Measurements from ENCODE around the gene MBNL2.

Gene MBNL2

GRCh38 chr13:97407540-97407939 is 185.4 kb downstream of the MBNL2 start:
- H3K18ac ChIP-seq (ENCODE audit: low read length), result no peak overlapping the region
- no peaks in the 10 kb centered on the region for H3K4me1 ChIP-seq (ENCODE audit: control insufficient read depth in 2 of 2, insufficient read depth in 1 of 2, low read depth in 1 of 2, low read length in 2 of 2)
- H2AFZ ChIP-seq (ENCODE audit: low read length), result no peak overlapping the region
- no CpG with 5 or more reads among the region's 2 CpGs for WGBS, 2 donors (ENCODE audit: extremely low coverage in 2 of 2, insufficient read length in 2 of 2, insufficient replicate concordance in 1 of 2)
- no peaks in the 10 kb centered on the region for H3K9me3 ChIP-seq (replicated peaks in 1 of 2; ENCODE audit: control insufficient read depth in 2 of 2, insufficient read depth in 1 of 2, low read depth in 1 of 2, low read length in 2 of 2)
- no peak overlapping the region for H2BK120ac ChIP-seq (ENCODE audit: low read depth, low read length)
- H3K27ac ChIP-seq (replicated peaks; ENCODE audit: low read length), result no peak overlapping the region
- H3K27me3 ChIP-seq (ENCODE audit: control insufficient read depth in 3 of 3, insufficient read depth in 3 of 3, low read depth in 1 of 3, low read length in 3 of 3), result no peaks in the 10 kb centered on the region
- H2AK5ac ChIP-seq (ENCODE audit: low read depth, low read length), result no peak overlapping the region
- no peak overlapping the region for H2BK15ac ChIP-seq (ENCODE audit: low read length)
- no peak overlapping the region for H3K14ac ChIP-seq (ENCODE audit: low read length)
- no peaks in the 10 kb centered on the region for H3K36me3 ChIP-seq (replicated peaks in 1 of 2; ENCODE audit: control insufficient read depth in 2 of 2, insufficient read depth in 2 of 2, low read length in 2 of 2)
- H3K4me2 ChIP-seq (ENCODE audit: insufficient read depth, low read length, poor library complexity, severe bottlenecking), result no peak overlapping the region
- H2BK12ac ChIP-seq (ENCODE audit: low read length), result no peak overlapping the region
- no peak overlapping the region for H4K8ac ChIP-seq (ENCODE audit: low read depth, low read length)
- H3K79me1 ChIP-seq (ENCODE audit: low read depth, low read length), result no peaks in the 10 kb centered on the region
- no peak for DNase-seq (ENCODE audit: low spot score)
- H3K9ac ChIP-seq (ENCODE audit: low read depth, low read length, poor library complexity), result no peak overlapping the region
- H3K4me3 ChIP-seq (ENCODE audit: low read length in 2 of 2), result no peak overlapping the region
- H2BK5ac ChIP-seq (ENCODE audit: low read length), result no peak overlapping the region
- H4K91ac ChIP-seq (ENCODE audit: low read depth, low read length, poor library complexity), result no peak overlapping the region
- H3K4ac ChIP-seq (ENCODE audit: low read length), result no peak overlapping the region
- no peak overlapping the region for H3K23ac ChIP-seq (ENCODE audit: low read depth, low read length, poor library complexity)

DNA sequence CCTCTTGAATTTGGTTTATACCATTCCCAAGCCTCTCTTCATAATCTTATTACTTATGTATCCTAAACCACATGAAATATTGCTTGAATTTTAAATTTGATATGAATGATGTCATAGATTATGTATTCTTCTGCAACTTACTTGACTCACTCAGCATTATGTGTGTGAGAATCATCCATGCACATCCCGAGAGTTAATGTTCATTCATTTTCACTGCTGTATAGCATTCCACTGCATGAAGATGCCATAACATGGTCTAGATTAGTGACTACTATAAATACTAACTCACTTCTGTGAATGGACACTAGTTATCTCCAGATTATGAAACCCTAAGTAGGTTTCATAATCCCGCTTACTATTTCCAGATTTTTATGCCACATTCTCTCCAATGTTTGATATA is 186.8 kb downstream of the MBNL2 start:
- WGBS, 2 donors (ENCODE audit: extremely low coverage in 2 of 2, insufficient read length in 2 of 2, insufficient replicate concordance in 1 of 2), result no CpG with 5 or more reads among the region's 2 CpGs
- Histone ChIP-seq H2AK5ac (ENCODE audit: low read depth, low read length) (no peak overlapping the region), H4K8ac (ENCODE audit: low read depth, low read length) (no peak overlapping the region), H3K4me1 (ENCODE audit: control insufficient read depth in 2 of 2, insufficient read depth in 1 of 2, low read depth in 1 of 2, low read length in 2 of 2) (no peaks in the 10 kb centered on the region), H3K9ac (ENCODE audit: low read depth, low read length, poor library complexity) (no peak overlapping the region), H2AFZ (ENCODE audit: low read length) (no peak overlapping the region), H3K14ac (ENCODE audit: low read length) (no peak overlapping the region), H3K27ac (replicated peaks; ENCODE audit: low read length) (no peak overlapping the region), H2BK5ac (ENCODE audit: low read length) (no peak overlapping the region), H3K18ac (ENCODE audit: low read length) (no peak overlapping the region), H2BK12ac (ENCODE audit: low read length) (no peak overlapping the region), H2BK120ac (ENCODE audit: low read depth, low read length) (no peak overlapping the region), H3K4me2 (ENCODE audit: insufficient read depth, low read length, poor library complexity, severe bottlenecking) (no peak overlapping the region), H3K9me3 (replicated peaks in 1 of 2; ENCODE audit: control insufficient read depth in 2 of 2, insufficient read depth in 1 of 2, low read depth in 1 of 2, low read length in 2 of 2) (no peaks in the 10 kb centered on the region), H3K27me3 (ENCODE audit: control insufficient read depth in 3 of 3, insufficient read depth in 3 of 3, low read depth in 1 of 3, low read length in 3 of 3) (no peaks in the 10 kb centered on the region), H3K23ac (ENCODE audit: low read depth, low read length, poor library complexity) (no peak overlapping the region), H3K4me3 (ENCODE audit: low read length in 2 of 2) (no peak overlapping the region), H2BK15ac (ENCODE audit: low read length) (no peak overlapping the region), H3K36me3 (replicated peaks in 1 of 2; ENCODE audit: control insufficient read depth in 2 of 2, insufficient read depth in 2 of 2, low read length in 2 of 2) (no peaks in the 10 kb centered on the region), H3K79me1 (ENCODE audit: low read depth, low read length) (no peaks in the 10 kb centered on the region), H3K4ac (ENCODE audit: low read length) (no peak overlapping the region), H4K91ac (ENCODE audit: low read depth, low read length, poor library complexity) (no peak overlapping the region)
- DNase-seq (ENCODE audit: low spot score), result no peak

DNA sequence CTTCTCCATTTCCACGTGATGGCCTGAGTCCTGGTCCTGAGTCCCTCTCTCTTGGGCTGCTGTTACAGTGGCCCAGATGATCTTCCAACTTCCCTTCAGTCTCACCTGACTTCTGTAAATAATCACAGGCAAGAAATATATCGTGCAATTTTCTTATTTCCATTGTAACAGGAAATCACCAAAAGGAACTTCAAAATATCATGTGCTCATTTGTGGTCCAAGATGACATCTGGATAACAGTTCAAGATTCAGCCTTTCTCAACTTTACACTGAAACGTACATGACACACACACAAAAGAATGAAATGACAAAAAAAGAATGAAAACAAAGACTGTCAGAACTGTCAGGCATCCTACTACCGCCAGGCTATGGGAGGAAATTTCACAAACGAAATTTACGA is 189.9 kb downstream of the MBNL2 start:
- H4K8ac ChIP-seq (ENCODE audit: low read depth, low read length), result no peak overlapping the region
- H3K23ac ChIP-seq (ENCODE audit: low read depth, low read length, poor library complexity), result no peak overlapping the region
- H3K9me3 ChIP-seq (replicated peaks in 1 of 2; ENCODE audit: control insufficient read depth in 2 of 2, insufficient read depth in 1 of 2, low read depth in 1 of 2, low read length in 2 of 2), result no peaks in the 10 kb centered on the region
- H2BK120ac ChIP-seq (ENCODE audit: low read depth, low read length), result no peak overlapping the region
- H3K14ac ChIP-seq (ENCODE audit: low read length), result no peak overlapping the region
- H4K91ac ChIP-seq (ENCODE audit: low read depth, low read length, poor library complexity), result no peak overlapping the region
- WGBS, 2 donors (ENCODE audit: extremely low coverage in 2 of 2, insufficient read length in 2 of 2, insufficient replicate concordance in 1 of 2), result no CpG with 5 or more reads among the region's 6 CpGs
- no peak overlapping the region for H3K4me2 ChIP-seq (ENCODE audit: insufficient read depth, low read length, poor library complexity, severe bottlenecking)
- no peaks in the 10 kb centered on the region for H3K36me3 ChIP-seq (replicated peaks in 1 of 2; ENCODE audit: control insufficient read depth in 2 of 2, insufficient read depth in 2 of 2, low read length in 2 of 2)
- no peak overlapping the region for H2AK5ac ChIP-seq (ENCODE audit: low read depth, low read length)
- H3K4me3 ChIP-seq (ENCODE audit: low read length in 2 of 2), result no peak overlapping the region
- H2BK5ac ChIP-seq (ENCODE audit: low read length), result no peak overlapping the region
- H3K4ac ChIP-seq (ENCODE audit: low read length), result no peak overlapping the region
- H3K9ac ChIP-seq (ENCODE audit: low read depth, low read length, poor library complexity), result no peak overlapping the region
- no peaks in the 10 kb centered on the region for H3K79me1 ChIP-seq (ENCODE audit: low read depth, low read length)
- no peak overlapping the region for H3K18ac ChIP-seq (ENCODE audit: low read length)
- no peaks in the 10 kb centered on the region for H3K27me3 ChIP-seq (ENCODE audit: control insufficient read depth in 3 of 3, insufficient read depth in 3 of 3, low read depth in 1 of 3, low read length in 3 of 3)
- no peak overlapping the region for H2BK12ac ChIP-seq (ENCODE audit: low read length)
- H2BK15ac ChIP-seq (ENCODE audit: low read length), result no peak overlapping the region
- H2AFZ ChIP-seq (ENCODE audit: low read length), result no peak overlapping the region
- DNase-seq (ENCODE audit: low spot score), result no peak
- no peaks in the 10 kb centered on the region for H3K4me1 ChIP-seq (ENCODE audit: control insufficient read depth in 2 of 2, insufficient read depth in 1 of 2, low read depth in 1 of 2, low read length in 2 of 2)
- H3K27ac ChIP-seq (replicated peaks; ENCODE audit: low read length), result no peak overlapping the region

- no peaks in the 10 kb centered on the region for H3K79me1 ChIP-seq (ENCODE audit: low read depth, low read length)
- no peak overlapping the region for H3K4me2 ChIP-seq (ENCODE audit: insufficient read depth, low read length, poor library complexity, severe bottlenecking)
- no peak overlapping the region for H3K27ac ChIP-seq (replicated peaks; ENCODE audit: low read length)
- H3K27me3 ChIP-seq (ENCODE audit: control insufficient read depth in 3 of 3, insufficient read depth in 3 of 3, low read depth in 1 of 3, low read length in 3 of 3), result no peaks in the 10 kb centered on the region
- no peaks in the 10 kb centered on the region for H3K36me3 ChIP-seq (replicated peaks in 1 of 2; ENCODE audit: control insufficient read depth in 2 of 2, insufficient read depth in 2 of 2, low read length in 2 of 2)
- no peak overlapping the region for H3K14ac ChIP-seq (ENCODE audit: low read length)
- no peak for DNase-seq (ENCODE audit: low spot score)
- no CpG with 5 or more reads among the region's 1 CpG for WGBS, 2 donors (ENCODE audit: extremely low coverage in 2 of 2, insufficient read length in 2 of 2, insufficient replicate concordance in 1 of 2)
- H2AFZ ChIP-seq (ENCODE audit: low read length), result no peak overlapping the region
- H4K8ac ChIP-seq (ENCODE audit: low read depth, low read length), result no peak overlapping the region
- H2BK120ac ChIP-seq (ENCODE audit: low read depth, low read length), result no peak overlapping the region
- no peak overlapping the region for H3K9ac ChIP-seq (ENCODE audit: low read depth, low read length, poor library complexity)
- H3K4me1 ChIP-seq (ENCODE audit: control insufficient read depth in 2 of 2, insufficient read depth in 1 of 2, low read depth in 1 of 2, low read length in 2 of 2), result no peaks in the 10 kb centered on the region
- no peak overlapping the region for H3K4me3 ChIP-seq (ENCODE audit: low read length in 2 of 2)
- H3K18ac ChIP-seq (ENCODE audit: low read length), result no peak overlapping the region
- no peak overlapping the region for H2BK5ac ChIP-seq (ENCODE audit: low read length)
- H3K23ac ChIP-seq (ENCODE audit: low read depth, low read length, poor library complexity), result no peak overlapping the region
- no peak overlapping the region for H3K4ac ChIP-seq (ENCODE audit: low read length)
- H4K91ac ChIP-seq (ENCODE audit: low read depth, low read length, poor library complexity), result no peak overlapping the region
- H3K9me3 ChIP-seq (replicated peaks in 1 of 2; ENCODE audit: control insufficient read depth in 2 of 2, insufficient read depth in 1 of 2, low read depth in 1 of 2, low read length in 2 of 2), result no peaks in the 10 kb centered on the region
- H2BK15ac ChIP-seq (ENCODE audit: low read length), result no peak overlapping the region
- no peak overlapping the region for H2BK12ac ChIP-seq (ENCODE audit: low read length)
- H2AK5ac ChIP-seq (ENCODE audit: low read depth, low read length), result no peak overlapping the region
Measured at GRCh38 chr13:97413694-97414093, 191.6 kb downstream of the MBNL2 start.

All from neuronal stem cell (in vitro differentiated cells).